ENCODE data around the gene FSD2. TPM values are rescaled to one million over a fixed set of nuclear protein-coding genes. Genes with fewer than 3 reads are reported as not detected.

Gene FSD2
- total and polyA plus RNA-seq, 2 donors (not counting 1 experiment from before 2014, with no cell fraction given): not detected

DNA sequence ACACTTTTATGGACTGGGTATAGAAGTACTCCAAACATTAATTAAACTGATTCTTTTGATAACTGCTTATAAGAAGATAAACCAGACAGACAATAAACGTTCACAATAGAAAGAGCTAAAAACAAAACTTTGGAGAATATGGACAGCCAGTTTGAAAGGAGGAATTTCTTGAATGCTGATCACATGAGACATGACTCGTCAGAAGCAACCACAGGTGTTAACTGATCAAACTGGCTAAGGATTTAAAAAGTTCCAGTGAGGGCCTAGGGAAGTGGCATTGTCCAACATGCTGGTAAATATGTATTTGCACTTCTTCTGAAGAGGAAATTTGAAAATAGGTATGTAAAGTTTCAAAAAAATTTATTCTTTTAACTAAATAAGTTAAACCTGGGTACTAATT, 66.8 kb downstream of the FSD2 start:
- intact Hi-C loops (cut with micrococcal nuclease): no loop called here
- Mint-ChIP-seq H3K9me3 (ENCODE audit: insufficient read depth) (no peaks in the 10 kb centered on the region), H3K27me3 (no peaks in the 10 kb centered on the region), H3K4me3 (no peak overlapping the region), H3K4me1 (no peaks in the 10 kb centered on the region), H3K27ac (no peak overlapping the region)
- no peaks in the 10 kb centered on the region for H3K27me3 ChIP-seq (replicated peaks in 1 of 4; ENCODE audit: control extremely low read depth in 1 of 4, control insufficient read depth in 3 of 4, insufficient read depth in 4 of 4, low read length in 3 of 4)
- no peak overlapping the region for H3K4me2 ChIP-seq (replicated peaks; ENCODE audit: low read depth, low read length, poor library complexity, severe bottlenecking)
- CTCF ChIA-PET: no interaction called here
- H3K4me1 ChIP-seq (ENCODE audit: control insufficient read depth in 2 of 2, insufficient read depth in 2 of 2, low read length in 2 of 2): no peaks in the 10 kb centered on the region
- peaks cover 4% of the 10 kb centered on the region for H3K79me2 ChIP-seq (ENCODE audit: control insufficient read depth, insufficient read depth, low read length)
- no peak overlapping the region for H3K4me3 ChIP-seq (ENCODE audit: control extremely low read depth in 1 of 5, extremely low read depth in 1 of 5, insufficient read depth in 1 of 5, low read depth in 2 of 5, low read length in 4 of 5)
- H3K36me3 ChIP-seq (replicated peaks in 1 of 2; ENCODE audit: control extremely low read depth in 1 of 2, control insufficient read depth in 1 of 2, extremely low read depth in 1 of 2, insufficient read depth in 2 of 2, low read length in 1 of 2): peaks cover 4 to 11% of the 10 kb centered on the region in 2 experiments
- POLR2A ChIA-PET: no interaction called here
- no peaks in the 10 kb centered on the region for H4K20me1 ChIP-seq (ENCODE audit: control insufficient read depth, insufficient read depth, low read length, poor library complexity, severe bottlenecking)
- no peaks in the 10 kb centered on the region for H3K9me3 ChIP-seq (ENCODE audit: control extremely low read depth in 1 of 3, control insufficient read depth in 2 of 3, insufficient read depth in 1 of 3, low read length in 2 of 3)
- ATAC-seq (ENCODE audit: low read depth) (no peak), DNase-seq (no peak)
- no peak overlapping the region for H3K27ac ChIP-seq (ENCODE audit: low read length in 2 of 2)
- no peak for TF ChIP-seq CTCF (IDR thresholded peaks at IDR 0.05)
- TF ChIP-seq EZH2 (IDR thresholded peaks at IDR 0.05; ENCODE audit: borderline replicate concordance, insufficient read depth, low read depth, low read length, poor library complexity, severe bottlenecking): no peak
- H2AFZ ChIP-seq (ENCODE audit: insufficient read depth, low read depth, low read length, poor library complexity, severe bottlenecking): no peak overlapping the region
- WGBS (ENCODE audit: insufficient coverage): 89% methylated on average over 1 of the region's 2 CpGs
- no peak overlapping the region for H3K9ac ChIP-seq (ENCODE audit: low read length)

DNA sequence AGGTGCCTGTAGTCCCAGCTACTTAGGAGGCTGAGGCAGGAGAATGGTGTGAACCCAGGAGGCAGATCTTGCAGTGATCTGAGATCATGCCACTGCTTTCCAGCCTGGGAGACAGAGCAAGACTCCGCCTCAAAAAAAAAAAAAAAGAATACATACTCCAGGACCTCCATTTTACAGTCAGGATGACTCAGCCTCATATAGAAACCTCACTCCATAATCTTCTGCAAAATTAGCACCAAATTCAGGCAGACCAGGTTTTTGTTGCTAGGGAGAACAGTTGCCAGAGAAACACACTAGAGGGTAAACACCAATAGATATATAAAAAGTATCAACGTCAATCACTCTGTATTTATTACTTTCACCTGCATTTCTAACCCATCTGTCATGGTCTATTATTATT, 67.9 kb downstream of the FSD2 start:
- Histone ChIP-seq H3K79me2 (ENCODE audit: control insufficient read depth, insufficient read depth, low read length) (peaks cover 4% of the 10 kb centered on the region), H3K4me3 (ENCODE audit: control extremely low read depth in 1 of 5, extremely low read depth in 1 of 5, insufficient read depth in 1 of 5, low read depth in 2 of 5, low read length in 4 of 5) (no peak overlapping the region), H2AFZ (ENCODE audit: insufficient read depth, low read depth, low read length, poor library complexity, severe bottlenecking) (no peak overlapping the region), H3K9ac (ENCODE audit: low read length) (no peak overlapping the region), H3K9me3 (ENCODE audit: control extremely low read depth in 1 of 3, control insufficient read depth in 2 of 3, insufficient read depth in 1 of 3, low read length in 2 of 3) (no peaks in the 10 kb centered on the region), H4K20me1 (ENCODE audit: control insufficient read depth, insufficient read depth, low read length, poor library complexity, severe bottlenecking) (no peaks in the 10 kb centered on the region), H3K27me3 (replicated peaks in 1 of 4; ENCODE audit: control extremely low read depth in 1 of 4, control insufficient read depth in 3 of 4, insufficient read depth in 4 of 4, low read length in 3 of 4) (no peaks in the 10 kb centered on the region), H3K4me1 (ENCODE audit: control insufficient read depth in 2 of 2, insufficient read depth in 2 of 2, low read length in 2 of 2) (no peaks in the 10 kb centered on the region), H3K27ac (ENCODE audit: low read length in 2 of 2) (no peak overlapping the region), H3K4me2 (replicated peaks; ENCODE audit: low read depth, low read length, poor library complexity, severe bottlenecking) (no peak overlapping the region), H3K36me3 (replicated peaks in 1 of 2; ENCODE audit: control extremely low read depth in 1 of 2, control insufficient read depth in 1 of 2, extremely low read depth in 1 of 2, insufficient read depth in 2 of 2, low read length in 1 of 2) (peaks cover 4 to 11% of the 10 kb centered on the region in 2 experiments)
- Mint-ChIP-seq H3K27me3 (no peaks in the 10 kb centered on the region), H3K4me3 (no peak overlapping the region), H3K9me3 (ENCODE audit: insufficient read depth) (no peaks in the 10 kb centered on the region), H3K4me1 (no peaks in the 10 kb centered on the region), H3K27ac (no peak overlapping the region)
- intact Hi-C loops (cut with micrococcal nuclease): no loop called here
- ChIA-PET CTCF (no interaction called here), POLR2A (no interaction called here)
- ATAC-seq (ENCODE audit: low read depth): no peak
- 100% methylated on average over 1 of the region's 2 CpGs for WGBS (ENCODE audit: insufficient coverage)
- DNase-seq: no peak
- TF ChIP-seq CTCF (IDR thresholded peaks at IDR 0.05) (no peak), EZH2 (IDR thresholded peaks at IDR 0.05; ENCODE audit: borderline replicate concordance, insufficient read depth, low read depth, low read length, poor library complexity, severe bottlenecking) (no peak)

Data from B cell (primary cell).